CD4-positive, alpha-beta T cell treated with Interleukin-1 beta for 1 hour (primary cell): Measurements from ENCODE around the gene CEBPA.

ENCODE experiments used
- DNase-seq, 2 donors: peaks; one replicate each; pipeline ENCODE4 v3.0.0-alpha.2; 2020 to 2022

Gene CEBPA

GRCh38 chr19:33286899-33287298 lies 15.4 kb downstream of the CEBPA start:
- peak; percentile 15 to 33 for DNase-seq

- DNase-seq, result no peak
These were observed 16.9 kb downstream of the CEBPA start for GRCh38 chr19:33285441-33285927.

DNA sequence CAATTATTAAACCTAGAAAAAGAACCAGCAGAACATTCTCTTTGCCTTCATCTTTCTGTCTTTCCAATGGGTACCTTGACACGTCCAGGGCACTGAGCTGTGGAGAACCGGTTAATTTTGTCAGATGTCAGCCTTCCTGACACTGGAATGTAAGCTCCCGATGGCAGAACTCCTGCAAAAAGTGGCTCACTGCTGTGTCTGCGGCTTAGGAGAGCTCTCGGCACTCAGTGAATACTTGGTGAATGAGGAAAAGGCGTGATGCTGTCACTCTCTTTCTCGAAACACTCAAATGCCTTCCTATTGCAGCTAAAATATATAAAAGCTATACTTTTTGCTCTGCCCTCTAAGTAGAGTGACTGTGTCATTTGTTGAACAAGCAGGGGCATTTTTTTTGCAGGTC lies 17.6 kb downstream of the CEBPA start:
- DNase-seq, result no peak

- DNase-seq, result no peak
These were observed 18.1 kb downstream of the CEBPA start for GRCh38 chr19:33284146-33284643.

- no peak for DNase-seq
These were observed 18.7 kb downstream of the CEBPA start for GRCh38 chr19:33283589-33283988.

DNA sequence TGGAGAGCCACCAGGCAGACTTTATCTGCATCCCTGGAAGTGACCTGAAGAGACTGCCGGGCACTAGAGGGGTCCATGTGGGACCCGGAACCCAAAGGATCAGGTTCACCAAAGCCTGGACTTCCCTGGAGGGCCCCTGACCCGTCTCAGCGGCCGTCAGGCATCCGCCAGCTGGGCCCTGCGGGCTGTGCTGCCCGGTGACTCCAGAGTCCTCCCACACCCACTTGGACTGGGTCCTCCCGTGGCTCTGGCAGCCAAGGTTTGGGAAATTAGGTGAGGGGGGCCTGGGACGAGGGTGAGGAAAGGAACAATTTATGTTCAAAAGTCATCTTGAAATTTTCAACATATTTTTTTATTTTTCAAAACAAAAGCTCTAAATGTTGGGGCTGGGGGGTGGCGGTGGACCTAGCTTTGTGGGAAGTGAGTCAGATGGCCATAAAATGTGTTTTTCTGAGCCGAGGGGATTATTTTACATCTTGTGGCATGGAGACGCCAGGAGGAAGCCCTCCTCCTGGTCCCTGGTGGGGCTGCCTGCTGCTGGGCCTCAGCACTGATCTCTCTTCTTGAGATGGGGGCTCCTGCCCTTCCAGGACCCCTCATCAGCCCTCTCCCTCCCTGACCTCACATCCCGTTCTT lies 20.2 kb downstream of the CEBPA start:
- DNase-seq, result no peak

- no peak for DNase-seq
These were observed 20.9 kb downstream of the CEBPA start for GRCh38 chr19:33281296-33281926.

- DNase-seq, result no peak
These were observed 21.9 kb downstream of the CEBPA start for GRCh38 chr19:33280351-33280921.

- no peak for DNase-seq
These were observed 22.6 kb downstream of the CEBPA start for GRCh38 chr19:33279430-33280350.

- DNase-seq, result no peak
These were observed 23.7 kb downstream of the CEBPA start for GRCh38 chr19:33278403-33279269.

GRCh38 chr19:33278023-33278402 lies 24.3 kb downstream of the CEBPA start:
- DNase-seq, result no peak

- DNase-seq, result no peak
These were observed 24.9 kb downstream of the CEBPA start for GRCh38 chr19:33277434-33277833.

DNA sequence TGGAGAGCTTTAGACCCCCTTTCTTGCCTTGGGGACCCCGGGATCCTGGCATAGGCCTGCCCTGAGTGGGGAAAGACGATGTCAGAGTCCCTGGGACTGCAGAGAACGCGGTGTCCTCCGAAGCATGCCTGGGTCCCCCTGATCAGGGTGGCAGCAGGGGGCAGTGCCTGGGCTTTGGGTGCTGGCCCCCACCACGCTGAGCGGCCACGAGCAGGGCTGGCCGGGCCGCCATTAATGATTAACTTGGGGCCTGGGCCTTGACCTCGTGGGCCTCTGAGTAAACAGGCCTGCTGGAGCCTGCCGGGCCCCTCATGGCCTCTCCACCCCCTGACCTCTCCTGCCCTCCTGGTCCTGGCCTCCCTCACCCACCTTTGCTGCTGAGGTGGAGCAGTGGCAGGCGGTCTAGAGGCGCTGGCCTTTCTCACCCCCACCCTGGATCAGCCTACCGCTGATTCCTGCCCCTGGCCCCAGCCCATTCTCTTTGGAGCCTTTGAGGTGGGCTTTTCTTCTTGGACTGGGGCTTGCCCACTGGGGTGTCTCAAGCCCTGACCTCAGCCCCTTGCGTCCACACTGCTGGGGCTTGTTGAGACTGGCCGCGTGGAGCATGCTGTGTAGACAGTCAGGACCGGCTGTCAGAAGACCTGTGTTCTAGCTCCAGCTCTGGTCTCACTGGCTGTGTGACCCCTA lies 26.3 kb downstream of the CEBPA start:
- DNase-seq, result no peak

- no peak for DNase-seq
These were observed 26.8 kb downstream of the CEBPA start for GRCh38 chr19:33275559-33275932.

DNA sequence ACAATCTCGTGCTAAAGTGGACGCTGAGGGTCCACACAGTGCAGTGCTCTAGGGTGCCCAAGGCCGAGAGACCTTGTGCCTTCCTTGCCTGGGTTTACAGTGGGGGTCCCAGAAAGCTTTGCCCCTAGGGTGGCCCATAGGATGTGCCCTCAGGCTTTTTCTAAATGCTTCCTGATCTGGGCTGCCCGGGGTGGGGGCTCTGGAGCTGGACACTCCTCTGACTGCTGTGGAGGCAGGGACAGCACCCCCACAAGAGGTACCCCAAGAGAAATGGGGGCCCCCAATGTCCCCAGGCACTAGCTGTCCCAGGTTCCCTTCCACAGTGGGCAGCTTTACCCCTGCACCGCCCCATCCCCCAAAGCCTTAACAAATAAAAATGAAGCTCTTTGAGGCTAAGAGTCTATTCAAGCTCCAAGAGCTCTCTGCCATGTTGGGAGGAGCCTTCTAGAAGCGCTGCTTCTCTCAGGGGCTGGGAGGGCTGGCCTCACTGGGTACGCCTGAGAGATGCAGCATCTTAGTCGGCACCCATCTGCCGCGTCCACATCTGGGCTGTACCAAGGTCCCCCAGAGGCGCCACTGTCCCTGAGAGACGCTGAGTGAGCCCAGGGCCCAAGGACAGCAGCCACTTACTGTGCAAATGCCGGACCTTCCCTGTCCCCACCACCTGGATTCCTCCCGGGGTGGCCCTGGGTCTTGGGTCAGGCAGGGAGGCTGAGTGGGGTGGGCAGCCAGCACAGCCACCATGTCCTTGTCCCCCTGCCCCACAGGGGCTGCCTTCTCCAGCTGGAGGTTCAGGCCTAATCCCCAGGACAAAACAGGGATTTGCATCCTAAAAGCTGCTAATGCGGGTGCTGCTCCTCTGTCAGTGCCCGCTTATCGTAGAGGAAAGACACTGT lies 27.4 kb downstream of the CEBPA start:
- no peak for DNase-seq

- DNase-seq, result peak in 1 of 2 donors; percentile 54
These were observed 28.3 kb downstream of the CEBPA start for GRCh38 chr19:33273881-33274662.

DNA sequence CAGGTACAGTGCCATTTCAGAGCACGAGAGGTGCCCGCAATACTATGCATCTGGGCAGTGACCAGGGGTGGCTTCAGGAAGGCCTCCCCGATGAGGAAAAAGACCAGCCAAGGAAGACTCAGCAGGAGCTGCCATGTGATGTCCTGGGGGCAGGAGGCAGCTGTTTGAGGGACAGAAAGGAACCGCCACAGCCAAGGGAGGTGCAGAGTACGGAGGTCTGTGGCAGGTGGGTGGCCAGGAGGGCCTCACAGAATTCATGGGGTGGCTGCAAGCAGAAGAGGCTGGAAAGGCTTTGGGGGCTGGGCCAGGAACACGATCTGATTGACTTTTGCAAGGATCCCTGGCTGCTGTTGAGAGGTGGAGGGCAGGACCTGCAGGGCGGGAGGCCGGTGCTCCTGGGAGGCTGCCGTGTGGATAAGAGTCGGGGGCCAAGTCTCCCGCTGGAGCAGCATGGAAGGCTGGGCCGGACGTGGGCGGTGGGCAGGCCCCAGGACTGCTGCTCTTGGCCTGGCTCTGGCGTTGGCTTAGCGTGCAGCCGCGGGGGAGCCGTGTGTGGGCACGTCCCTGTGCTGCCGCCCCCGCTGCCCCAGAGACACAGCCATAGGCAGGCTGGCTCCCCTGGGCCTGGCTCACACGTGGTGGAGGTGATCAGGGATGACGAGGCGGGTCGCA lies 29.1 kb downstream of the CEBPA start:
- DNase-seq, result no peak

DNA sequence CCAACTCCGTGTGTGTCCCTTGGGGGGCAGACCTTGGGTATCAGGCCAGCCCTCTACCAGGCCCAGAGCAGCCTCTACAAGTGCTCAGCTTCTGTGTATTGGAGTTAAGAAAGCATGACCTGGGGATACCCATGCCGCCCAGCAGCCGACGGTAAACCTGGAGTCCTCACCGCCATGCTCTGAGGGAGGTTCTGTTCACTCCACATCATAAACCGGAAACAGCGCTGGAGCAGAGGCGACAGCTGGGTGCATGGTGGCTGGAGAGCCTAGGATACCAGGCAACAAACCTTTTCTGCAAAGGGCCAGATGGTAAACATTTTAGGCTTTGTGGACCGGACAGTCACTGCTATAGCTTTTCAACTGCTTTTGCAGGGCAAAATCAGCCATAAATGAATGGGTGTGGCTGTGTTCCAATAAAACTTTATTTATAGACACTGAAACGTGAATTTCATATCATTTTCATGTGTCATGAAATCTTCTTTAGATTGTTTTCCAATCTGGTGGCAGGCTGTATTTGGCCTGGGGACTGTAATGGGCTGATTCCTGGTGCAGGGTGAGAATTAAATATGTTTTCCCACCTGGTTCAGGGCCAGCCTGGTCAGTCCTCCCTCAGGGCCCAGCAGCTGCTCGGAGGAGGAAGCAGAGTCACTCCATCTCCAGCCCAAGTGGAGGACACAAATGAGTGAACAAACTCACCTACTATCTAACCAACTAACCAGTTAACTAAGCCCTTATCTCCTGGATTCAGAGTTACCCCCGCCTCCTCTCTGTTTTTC lies 30.9 kb downstream of the CEBPA start:
- DNase-seq, result no peak
